ENCODE results near the gene EXOSC10. TPM values are rescaled to one million over a fixed set of nuclear protein-coding genes. Genes with fewer than 3 reads are reported as not detected.

The EXOSC10 gene
- polyA plus RNA-seq, 1 donor from 2014 or later: 115 TPM

DNA sequence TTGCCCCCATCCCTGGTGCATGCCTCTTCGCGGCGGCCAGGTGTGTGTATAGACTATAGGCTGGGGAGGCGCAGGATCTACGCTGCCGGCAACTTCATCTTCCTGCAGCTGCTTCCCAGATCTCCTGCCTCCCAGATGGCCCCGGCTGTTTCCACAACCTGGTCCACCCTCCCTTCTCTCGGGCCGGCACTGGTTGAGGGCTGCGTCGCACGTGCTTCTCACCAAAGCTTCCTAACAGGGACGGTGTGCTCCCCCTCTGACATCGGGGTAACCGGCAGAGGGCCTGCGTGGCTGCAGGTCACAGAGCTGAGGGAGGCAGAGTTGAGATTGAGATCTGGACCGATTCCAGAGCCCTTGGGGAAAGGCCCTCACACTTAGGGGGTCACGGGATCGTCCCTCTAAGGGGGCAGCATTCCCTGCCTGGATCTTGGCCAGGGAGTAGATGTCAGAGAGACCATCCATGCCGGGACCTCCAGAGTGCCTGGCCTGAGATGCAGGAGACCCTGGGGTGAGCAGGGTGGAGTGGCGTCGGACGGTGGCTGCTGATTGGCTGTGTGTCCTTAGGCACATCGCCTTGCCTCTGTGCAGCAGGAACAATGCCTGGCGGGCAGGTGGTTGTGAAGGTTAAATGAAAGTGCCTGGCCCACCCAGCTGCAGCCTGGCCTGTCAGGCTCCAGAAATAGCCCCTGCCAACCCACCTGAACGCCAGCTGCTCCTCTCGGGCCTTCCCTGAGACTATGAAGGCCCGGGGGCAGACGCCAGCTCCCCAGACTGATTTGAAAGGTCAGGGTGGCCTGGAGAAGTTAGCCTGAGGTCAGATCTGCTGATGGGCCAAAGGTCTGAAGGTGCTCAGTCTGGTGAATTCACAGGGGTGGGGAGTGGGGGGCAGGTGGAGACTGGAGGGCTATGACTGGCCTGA is 46.6 kb downstream of the EXOSC10 start:
- H3K27me3 ChIP-seq (ENCODE audit: insufficient read depth, low read depth, low read length): no peaks in the 10 kb centered on the region
- H3K79me2 ChIP-seq (replicated peaks; ENCODE audit: insufficient read depth, low read length): no peaks in the 10 kb centered on the region
- H2AFZ ChIP-seq (ENCODE audit: low read depth, low read length): no peak overlapping the region
- H3K27ac ChIP-seq (ENCODE audit: low read length): no peak overlapping the region
- no peak overlapping the region for H3K4me3 ChIP-seq (ENCODE audit: low read length)
- H3F3A ChIP-seq (ENCODE audit: insufficient read depth, low read length, poor library complexity, severe bottlenecking): no peaks in the 10 kb centered on the region
- H3K9me3 ChIP-seq (ENCODE audit: low read length): no peaks in the 10 kb centered on the region
- H3K9ac ChIP-seq (ENCODE audit: low read length): no peak overlapping the region
- no peaks in the 10 kb centered on the region for H3K36me3 ChIP-seq (ENCODE audit: insufficient read depth, low read length)
- H3K9me2 ChIP-seq (ENCODE audit: insufficient read depth, low read length): no peaks in the 10 kb centered on the region
- TF ChIP-seq RAD21 (conservative IDR thresholded peaks at IDR 0.05) (no peak), POLR2AphosphoS5 (IDR thresholded peaks at IDR 0.05) (no peak), EP300 (conservative IDR thresholded peaks at IDR 0.05; ENCODE audit: poor library complexity, severe bottlenecking) (no peak), SMC3 (conservative IDR thresholded peaks at IDR 0.05; ENCODE audit: poor library complexity) (no peak), MXI1 (conservative IDR thresholded peaks at IDR 0.05; ENCODE audit: poor library complexity, severe bottlenecking) (no peak), EZH2 (IDR thresholded peaks at IDR 0.05; ENCODE audit: borderline replicate concordance, insufficient read depth, low read length, poor library complexity, severe bottlenecking) (no peak), TAF1 (IDR thresholded peaks at IDR 0.05; ENCODE audit: low read depth) (no peak)
- TF ChIP-seq, protein P1, sequence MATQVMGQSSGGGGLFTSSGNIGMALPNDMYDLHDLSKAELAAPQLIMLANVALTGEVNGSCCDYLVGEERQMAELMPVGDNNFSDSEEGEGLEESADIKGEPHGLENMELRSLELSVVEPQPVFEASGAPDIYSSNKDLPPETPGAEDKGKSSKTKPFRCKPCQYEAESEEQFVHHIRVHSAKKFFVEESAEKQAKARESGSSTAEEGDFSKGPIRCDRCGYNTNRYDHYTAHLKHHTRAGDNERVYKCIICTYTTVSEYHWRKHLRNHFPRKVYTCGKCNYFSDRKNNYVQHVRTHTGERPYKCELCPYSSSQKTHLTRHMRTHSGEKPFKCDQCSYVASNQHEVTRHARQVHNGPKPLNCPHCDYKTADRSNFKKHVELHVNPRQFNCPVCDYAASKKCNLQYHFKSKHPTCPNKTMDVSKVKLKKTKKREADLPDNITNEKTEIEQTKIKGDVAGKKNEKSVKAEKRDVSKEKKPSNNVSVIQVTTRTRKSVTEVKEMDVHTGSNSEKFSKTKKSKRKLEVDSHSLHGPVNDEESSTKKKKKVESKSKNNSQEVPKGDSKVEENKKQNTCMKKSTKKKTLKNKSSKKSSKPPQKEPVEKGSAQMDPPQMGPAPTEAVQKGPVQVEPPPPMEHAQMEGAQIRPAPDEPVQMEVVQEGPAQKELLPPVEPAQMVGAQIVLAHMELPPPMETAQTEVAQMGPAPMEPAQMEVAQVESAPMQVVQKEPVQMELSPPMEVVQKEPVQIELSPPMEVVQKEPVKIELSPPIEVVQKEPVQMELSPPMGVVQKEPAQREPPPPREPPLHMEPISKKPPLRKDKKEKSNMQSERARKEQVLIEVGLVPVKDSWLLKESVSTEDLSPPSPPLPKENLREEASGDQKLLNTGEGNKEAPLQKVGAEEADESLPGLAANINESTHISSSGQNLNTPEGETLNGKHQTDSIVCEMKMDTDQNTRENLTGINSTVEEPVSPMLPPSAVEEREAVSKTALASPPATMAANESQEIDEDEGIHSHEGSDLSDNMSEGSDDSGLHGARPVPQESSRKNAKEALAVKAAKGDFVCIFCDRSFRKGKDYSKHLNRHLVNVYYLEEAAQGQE (IDR thresholded peaks at IDR 0.05; ENCODE audit: borderline replicate concordance): no peak
- TF ChIP-seq, protein P2, sequence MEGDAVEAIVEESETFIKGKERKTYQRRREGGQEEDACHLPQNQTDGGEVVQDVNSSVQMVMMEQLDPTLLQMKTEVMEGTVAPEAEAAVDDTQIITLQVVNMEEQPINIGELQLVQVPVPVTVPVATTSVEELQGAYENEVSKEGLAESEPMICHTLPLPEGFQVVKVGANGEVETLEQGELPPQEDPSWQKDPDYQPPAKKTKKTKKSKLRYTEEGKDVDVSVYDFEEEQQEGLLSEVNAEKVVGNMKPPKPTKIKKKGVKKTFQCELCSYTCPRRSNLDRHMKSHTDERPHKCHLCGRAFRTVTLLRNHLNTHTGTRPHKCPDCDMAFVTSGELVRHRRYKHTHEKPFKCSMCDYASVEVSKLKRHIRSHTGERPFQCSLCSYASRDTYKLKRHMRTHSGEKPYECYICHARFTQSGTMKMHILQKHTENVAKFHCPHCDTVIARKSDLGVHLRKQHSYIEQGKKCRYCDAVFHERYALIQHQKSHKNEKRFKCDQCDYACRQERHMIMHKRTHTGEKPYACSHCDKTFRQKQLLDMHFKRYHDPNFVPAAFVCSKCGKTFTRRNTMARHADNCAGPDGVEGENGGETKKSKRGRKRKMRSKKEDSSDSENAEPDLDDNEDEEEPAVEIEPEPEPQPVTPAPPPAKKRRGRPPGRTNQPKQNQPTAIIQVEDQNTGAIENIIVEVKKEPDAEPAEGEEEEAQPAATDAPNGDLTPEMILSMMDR (IDR thresholded peaks at IDR 0.05; ENCODE audit: poor library complexity, severe bottlenecking): no peak
- no peak overlapping the region for H3K4me2 ChIP-seq (ENCODE audit: low read length)
- no peaks in the 10 kb centered on the region for H4K20me1 ChIP-seq (ENCODE audit: insufficient read depth)

DNA sequence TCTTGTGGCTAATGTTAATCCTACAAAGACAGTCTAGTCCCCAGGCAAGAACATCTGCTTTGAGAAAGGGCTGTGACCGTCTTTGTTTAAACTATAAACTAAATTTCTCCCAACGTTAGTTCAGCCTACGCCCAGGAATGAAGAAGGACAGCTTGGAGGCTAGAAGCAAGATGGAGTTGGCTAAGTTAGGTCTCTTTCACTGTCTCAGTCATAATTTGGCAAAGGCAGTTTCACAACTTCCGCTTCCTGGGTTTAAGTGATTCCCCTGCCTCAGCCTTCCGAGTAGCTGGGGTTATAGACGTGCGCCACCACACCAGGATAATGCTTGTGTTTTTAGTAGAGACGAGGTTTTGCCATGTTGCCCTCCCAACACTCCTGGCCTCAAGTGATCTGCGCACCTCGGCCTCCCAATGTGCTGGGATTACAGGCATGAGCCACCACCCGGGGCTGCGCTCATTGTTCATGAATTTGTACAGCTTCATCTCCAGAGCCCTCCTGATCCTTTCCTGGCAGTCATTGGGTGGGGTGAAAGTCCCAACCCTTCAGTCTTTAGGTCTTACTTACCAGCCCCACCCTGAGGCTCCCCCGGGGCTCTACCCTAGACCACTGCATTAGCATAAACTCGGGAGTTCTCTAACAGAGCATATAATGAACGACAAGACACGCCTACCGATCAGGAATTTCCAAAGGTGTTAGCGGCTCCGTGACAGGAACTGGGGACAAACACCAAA is 47.7 kb downstream of the EXOSC10 start:
- Histone ChIP-seq H3K79me2 (replicated peaks; ENCODE audit: insufficient read depth, low read length) (no peaks in the 10 kb centered on the region), H3F3A (ENCODE audit: insufficient read depth, low read length, poor library complexity, severe bottlenecking) (no peaks in the 10 kb centered on the region), H3K27ac (ENCODE audit: low read length) (no peak overlapping the region), H3K9ac (ENCODE audit: low read length) (no peak overlapping the region), H2AFZ (ENCODE audit: low read depth, low read length) (no peak overlapping the region), H3K9me3 (ENCODE audit: low read length) (no peaks in the 10 kb centered on the region), H4K20me1 (ENCODE audit: insufficient read depth) (no peaks in the 10 kb centered on the region), H3K9me2 (ENCODE audit: insufficient read depth, low read length) (no peaks in the 10 kb centered on the region), H3K27me3 (ENCODE audit: insufficient read depth, low read depth, low read length) (no peaks in the 10 kb centered on the region), H3K4me3 (ENCODE audit: low read length) (no peak overlapping the region), H3K4me2 (ENCODE audit: low read length) (no peak overlapping the region), H3K36me3 (ENCODE audit: insufficient read depth, low read length) (no peaks in the 10 kb centered on the region)
- TF ChIP-seq EP300 (conservative IDR thresholded peaks at IDR 0.05; ENCODE audit: poor library complexity, severe bottlenecking) (no peak), SMC3 (conservative IDR thresholded peaks at IDR 0.05; ENCODE audit: poor library complexity) (no peak), RAD21 (conservative IDR thresholded peaks at IDR 0.05) (no peak), MXI1 (conservative IDR thresholded peaks at IDR 0.05; ENCODE audit: poor library complexity, severe bottlenecking) (no peak), EZH2 (IDR thresholded peaks at IDR 0.05; ENCODE audit: borderline replicate concordance, insufficient read depth, low read length, poor library complexity, severe bottlenecking) (no peak), TAF1 (IDR thresholded peaks at IDR 0.05; ENCODE audit: low read depth) (no peak), POLR2AphosphoS5 (IDR thresholded peaks at IDR 0.05) (no peak)
- TF ChIP-seq, protein P1 (IDR thresholded peaks at IDR 0.05; ENCODE audit: borderline replicate concordance): no peak
- TF ChIP-seq, protein P2 (IDR thresholded peaks at IDR 0.05; ENCODE audit: poor library complexity, severe bottlenecking): no peak
